ENCODE measurements around the gene LIMD2.

GRCh38 chr17:63681530-63681929 lies 18.4 kb downstream of the LIMD2 start:
- no peak for TF ChIP-seq CTCF (IDR thresholded peaks at IDR 0.05)
- TF ChIP-seq POLR2A (IDR thresholded peaks at IDR 0.05), result no peak
